ENCODE measurements around the gene ADNP2.

Gene ADNP2

GRCh38 chr18:80108739-80109675 is at the start of gene ADNP2:
TSS of gene ADNP2 (plus strand) at chr18:80109262. CDS start at chr18:80117543, 8,281 bp downstream.
- DNase-seq (ENCODE audit: low read depth, low spot score), result peak; percentile 67

GRCh38 chr18:80059945-80060344 is 49.1 kb upstream of the ADNP2 start:
- DNase-seq (ENCODE audit: low read depth, low spot score), result no peak

- no peak for DNase-seq (ENCODE audit: low read depth, low spot score)
Measured at GRCh38 chr18:80065705-80066104, 43.4 kb upstream of the ADNP2 start.

- no peak for DNase-seq (ENCODE audit: low read depth, low spot score)
Measured at GRCh38 chr18:80067321-80067720, 41.7 kb upstream of the ADNP2 start.

GRCh38 chr18:80067897-80068296 is 41.2 kb upstream of the ADNP2 start:
- DNase-seq (ENCODE audit: low read depth, low spot score), result no peak

- DNase-seq (ENCODE audit: low read depth, low spot score), result no peak
Measured at GRCh38 chr18:80068571-80069272, 40.3 kb upstream of the ADNP2 start.

- no peak for DNase-seq (ENCODE audit: low read depth, low spot score)
Measured at GRCh38 chr18:80070825-80071224, 38.2 kb upstream of the ADNP2 start.

- DNase-seq (ENCODE audit: low read depth, low spot score), result no peak
Measured at GRCh38 chr18:80074183-80074582, 34.9 kb upstream of the ADNP2 start.

GRCh38 chr18:80074697-80075096 is 34.4 kb upstream of the ADNP2 start:
- no peak for DNase-seq (ENCODE audit: low read depth, low spot score)

- DNase-seq (ENCODE audit: low read depth, low spot score), result no peak
Measured at GRCh38 chr18:80075940-80076339, 33.1 kb upstream of the ADNP2 start.

- no peak for DNase-seq (ENCODE audit: low read depth, low spot score)
Measured at GRCh38 chr18:80076379-80076778, 32.7 kb upstream of the ADNP2 start.

- DNase-seq (ENCODE audit: low read depth, low spot score), result no peak
Measured at GRCh38 chr18:80077873-80078272, 31.2 kb upstream of the ADNP2 start.

- DNase-seq (ENCODE audit: low read depth, low spot score), result no peak
Measured at GRCh38 chr18:80086281-80086680, 22.8 kb upstream of the ADNP2 start.

- no peak for DNase-seq (ENCODE audit: low read depth, low spot score)
Measured at GRCh38 chr18:80088036-80088435, 21.0 kb upstream of the ADNP2 start.

GRCh38 chr18:80088823-80089222 is 20.2 kb upstream of the ADNP2 start:
- no peak for DNase-seq (ENCODE audit: low read depth, low spot score)

- no peak for DNase-seq (ENCODE audit: low read depth, low spot score)
Measured at GRCh38 chr18:80095414-80095813, 13.6 kb upstream of the ADNP2 start.

GRCh38 chr18:80096032-80096565 is 13.0 kb upstream of the ADNP2 start:
- no peak for DNase-seq (ENCODE audit: low read depth, low spot score)

- DNase-seq (ENCODE audit: low read depth, low spot score), result no peak
Measured at GRCh38 chr18:80097201-80097600, 11.9 kb upstream of the ADNP2 start.

GRCh38 chr18:80103231-80103630 is 5.8 kb upstream of the ADNP2 start:
- DNase-seq (ENCODE audit: low read depth, low spot score), result no peak

GRCh38 chr18:80104364-80104779 is 4.7 kb upstream of the ADNP2 start:
- DNase-seq (ENCODE audit: low read depth, low spot score), result no peak

- DNase-seq (ENCODE audit: low read depth, low spot score), result no peak
Measured at GRCh38 chr18:80105369-80106167, 3.5 kb upstream of the ADNP2 start.
